ENCODE data around the gene DRAXIN. TPM values are rescaled to one million over a fixed set of nuclear protein-coding genes. Genes with fewer than 3 reads are reported as not detected.

Gene DRAXIN
- total RNA-seq, 3 donors from 2014 or later (not counting 1 experiment from before 2014, with no cell fraction given): 10.9 to 24.9 (median 12.1) TPM

- TF ChIP-seq CTCF (IDR thresholded peaks at IDR 0.05): no peak
- 94% methylated on average over 1 of the region's 1 CpG for WGBS (ENCODE audit: insufficient coverage)
- Histone ChIP-seq H3K4me3 (ENCODE audit: low read length) (no peak overlapping the region), H3K27me3 (ENCODE audit: control insufficient read depth, insufficient read depth, low read length) (no peaks in the 10 kb centered on the region), H3K4me1 (ENCODE audit: control insufficient read depth, insufficient read depth, low read length) (peaks cover 23% of the 10 kb centered on the region), H3K27ac (ENCODE audit: low read length) (no peak overlapping the region), H3K36me3 (ENCODE audit: control insufficient read depth, insufficient read depth, low read length) (no peaks in the 10 kb centered on the region), H3K9me3 (ENCODE audit: control insufficient read depth, insufficient read depth, low read length) (no peaks in the 10 kb centered on the region)
- H3K4me1 Mint-ChIP-seq: peaks cover 5 to 24% of the 10 kb centered on the region in 2 donors
- no peak overlapping the region for H3K27ac Mint-ChIP-seq
- H3K9me3 Mint-ChIP-seq: no peaks in the 10 kb centered on the region
- intact Hi-C loops (cut with micrococcal nuclease): loop anchor here (5.0 kb wide), 1 partner anchor 35 kb away; no protein-coding TSS in a partner anchor
- DNase-seq (no peak), ATAC-seq (no peak)
- no peak overlapping the region for H3K4me3 Mint-ChIP-seq
- no peaks in the 10 kb centered on the region for H3K27me3 Mint-ChIP-seq (ENCODE audit: low read depth in 2 of 2)
- no peaks in the 10 kb centered on the region for H3K36me3 Mint-ChIP-seq
Observed at GRCh38 chr1:11682799-11683198, 8.7 kb upstream of the DRAXIN start.

GRCh38 chr1:11684070-11684469, 7.4 kb upstream of the DRAXIN start:
- no peaks in the 10 kb centered on the region for H3K36me3 ChIP-seq (ENCODE audit: control insufficient read depth, insufficient read depth, low read length)
- WGBS (ENCODE audit: insufficient coverage): 91% methylated on average over 7 of the region's 7 CpGs
- Mint-ChIP-seq H3K27ac (no peak overlapping the region), H3K27me3 (ENCODE audit: low read depth in 2 of 2) (no peaks in the 10 kb centered on the region), H3K4me3 (no peak overlapping the region), H3K9me3 (no peaks in the 10 kb centered on the region), H3K4me1 (peaks cover 5 to 16% of the 10 kb centered on the region in 2 donors), H3K36me3 (no peaks in the 10 kb centered on the region)
- peaks cover 23% of the 10 kb centered on the region for H3K4me1 ChIP-seq (ENCODE audit: control insufficient read depth, insufficient read depth, low read length)
- no peaks in the 10 kb centered on the region for H3K27me3 ChIP-seq (ENCODE audit: control insufficient read depth, insufficient read depth, low read length)
- DNase-seq (no peak), ATAC-seq (no peak)
- no peak overlapping the region for H3K27ac ChIP-seq (ENCODE audit: low read length)
- intact Hi-C loops (cut with micrococcal nuclease): loop anchor here (5.0 kb wide), 1 partner anchor 33 kb away; no protein-coding TSS in a partner anchor
- no peaks in the 10 kb centered on the region for H3K9me3 ChIP-seq (ENCODE audit: control insufficient read depth, insufficient read depth, low read length)
- no peak overlapping the region for H3K4me3 ChIP-seq (ENCODE audit: low read length)
- TF ChIP-seq CTCF (IDR thresholded peaks at IDR 0.05): no peak

GRCh38 chr1:11685210-11685752, 6.2 kb upstream of the DRAXIN start:
- TF ChIP-seq CTCF (IDR thresholded peaks at IDR 0.05): no peak
- Histone ChIP-seq H3K4me3 (ENCODE audit: low read length) (no peak overlapping the region), H3K9me3 (ENCODE audit: control insufficient read depth, insufficient read depth, low read length) (no peaks in the 10 kb centered on the region), H3K4me1 (ENCODE audit: control insufficient read depth, insufficient read depth, low read length) (peaks cover 14% of the 10 kb centered on the region), H3K27ac (ENCODE audit: low read length) (no peak overlapping the region), H3K27me3 (ENCODE audit: control insufficient read depth, insufficient read depth, low read length) (no peaks in the 10 kb centered on the region), H3K36me3 (ENCODE audit: control insufficient read depth, insufficient read depth, low read length) (no peaks in the 10 kb centered on the region)
- peaks cover 0 to 7% of the 10 kb centered on the region in 2 donors for H3K27me3 Mint-ChIP-seq (ENCODE audit: low read depth in 2 of 2)
- no peak for DNase-seq
- 89% methylated on average over 6 of the region's 7 CpGs for WGBS (ENCODE audit: insufficient coverage)
- H3K36me3 Mint-ChIP-seq: no peaks in the 10 kb centered on the region
- peaks cover 12 to 18% of the 10 kb centered on the region in 2 donors for H3K4me1 Mint-ChIP-seq
- H3K9me3 Mint-ChIP-seq: no peaks in the 10 kb centered on the region
- intact Hi-C loops (cut with micrococcal nuclease): no loop called here
- ATAC-seq: no peak
- H3K4me3 Mint-ChIP-seq: no peak overlapping the region
- no peak overlapping the region for H3K27ac Mint-ChIP-seq

- no peak for TF ChIP-seq CTCF (IDR thresholded peaks at IDR 0.05)
- H3K27me3 Mint-ChIP-seq (ENCODE audit: low read depth in 2 of 2): peaks cover 0 to 22% of the 10 kb centered on the region in 2 donors
- H3K36me3 Mint-ChIP-seq: no peaks in the 10 kb centered on the region
Observed at GRCh38 chr1:11688506-11688905, 3.0 kb upstream of the DRAXIN start.

More at GRCh38 chr1:11688506-11688905, 3.0 kb upstream of the DRAXIN start:
- DNase-seq (no peak), ATAC-seq (no peak)
- Histone ChIP-seq H3K27me3 (ENCODE audit: control insufficient read depth, insufficient read depth, low read length) (peaks cover 13% of the 10 kb centered on the region), H3K4me3 (ENCODE audit: low read length) (no peak overlapping the region), H3K36me3 (ENCODE audit: control insufficient read depth, insufficient read depth, low read length) (no peaks in the 10 kb centered on the region), H3K9me3 (ENCODE audit: control insufficient read depth, insufficient read depth, low read length) (no peaks in the 10 kb centered on the region), H3K27ac (ENCODE audit: low read length) (no peak overlapping the region), H3K4me1 (ENCODE audit: control insufficient read depth, insufficient read depth, low read length) (peaks cover 27% of the 10 kb centered on the region)
- WGBS (ENCODE audit: insufficient coverage): 91% methylated on average over 4 of the region's 4 CpGs
- intact Hi-C loops (cut with micrococcal nuclease): loop anchor here (2.0 kb wide), 1 partner anchor 14 kb away; no protein-coding TSS in a partner anchor
- H3K4me3 Mint-ChIP-seq: no peak overlapping the region
- H3K4me1 Mint-ChIP-seq: peaks cover 30 to 33% of the 10 kb centered on the region in 2 donors
- no peaks in the 10 kb centered on the region for H3K9me3 Mint-ChIP-seq
- H3K27ac Mint-ChIP-seq: no peak overlapping the region
